Measurements from ENCODE around the gene KRTAP5-4.

Gene KRTAP5-4

DNA sequence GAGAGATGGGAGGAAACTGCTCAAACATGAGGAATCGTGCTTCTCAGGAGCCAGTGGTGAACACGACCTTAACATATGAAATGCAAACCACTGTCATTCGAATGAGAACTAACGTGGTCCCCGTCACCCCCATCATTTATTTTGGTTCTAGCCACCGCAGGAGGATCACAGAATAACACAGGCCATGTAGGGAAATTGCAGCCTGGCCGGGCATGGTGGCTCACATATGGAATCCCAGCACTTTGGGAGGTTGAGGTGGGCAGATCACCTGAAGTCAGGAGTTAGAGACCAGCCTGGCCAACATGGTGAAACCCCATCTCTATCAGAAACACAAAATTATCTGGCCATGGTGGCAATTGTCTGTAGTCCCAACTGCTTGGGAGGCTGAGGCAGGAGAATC, 34.7 kb upstream of the KRTAP5-4 start:
- H3K4me3 ChIP-seq (ENCODE audit: low read length): no peak overlapping the region
- no peak for TF ChIP-seq ZNF274 (IDR thresholded peaks at IDR 0.05; ENCODE audit: low read depth, low read length)

DNA sequence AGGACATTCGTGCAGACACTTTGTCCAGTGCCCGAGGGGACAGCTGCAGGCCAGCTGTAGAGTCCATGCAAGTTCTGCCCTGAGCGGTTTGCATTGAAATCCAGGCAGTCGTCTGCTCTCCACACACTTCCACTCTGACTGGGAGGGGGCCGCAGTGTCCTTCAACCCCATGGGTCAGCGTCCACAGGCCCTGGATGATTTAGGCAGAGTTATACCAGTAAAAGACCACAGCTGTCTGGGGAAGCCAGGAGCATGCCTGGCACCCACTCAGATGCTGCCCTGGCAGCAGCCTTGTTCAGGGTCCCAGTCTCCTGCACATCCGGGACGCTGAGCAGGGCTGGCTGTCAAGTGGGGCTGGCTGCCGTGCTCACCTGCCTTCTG, 34.1 kb upstream of the KRTAP5-4 start:
- no peak overlapping the region for H3K4me3 ChIP-seq (ENCODE audit: low read length)
- no peak for TF ChIP-seq ZNF274 (IDR thresholded peaks at IDR 0.05; ENCODE audit: low read depth, low read length)

DNA sequence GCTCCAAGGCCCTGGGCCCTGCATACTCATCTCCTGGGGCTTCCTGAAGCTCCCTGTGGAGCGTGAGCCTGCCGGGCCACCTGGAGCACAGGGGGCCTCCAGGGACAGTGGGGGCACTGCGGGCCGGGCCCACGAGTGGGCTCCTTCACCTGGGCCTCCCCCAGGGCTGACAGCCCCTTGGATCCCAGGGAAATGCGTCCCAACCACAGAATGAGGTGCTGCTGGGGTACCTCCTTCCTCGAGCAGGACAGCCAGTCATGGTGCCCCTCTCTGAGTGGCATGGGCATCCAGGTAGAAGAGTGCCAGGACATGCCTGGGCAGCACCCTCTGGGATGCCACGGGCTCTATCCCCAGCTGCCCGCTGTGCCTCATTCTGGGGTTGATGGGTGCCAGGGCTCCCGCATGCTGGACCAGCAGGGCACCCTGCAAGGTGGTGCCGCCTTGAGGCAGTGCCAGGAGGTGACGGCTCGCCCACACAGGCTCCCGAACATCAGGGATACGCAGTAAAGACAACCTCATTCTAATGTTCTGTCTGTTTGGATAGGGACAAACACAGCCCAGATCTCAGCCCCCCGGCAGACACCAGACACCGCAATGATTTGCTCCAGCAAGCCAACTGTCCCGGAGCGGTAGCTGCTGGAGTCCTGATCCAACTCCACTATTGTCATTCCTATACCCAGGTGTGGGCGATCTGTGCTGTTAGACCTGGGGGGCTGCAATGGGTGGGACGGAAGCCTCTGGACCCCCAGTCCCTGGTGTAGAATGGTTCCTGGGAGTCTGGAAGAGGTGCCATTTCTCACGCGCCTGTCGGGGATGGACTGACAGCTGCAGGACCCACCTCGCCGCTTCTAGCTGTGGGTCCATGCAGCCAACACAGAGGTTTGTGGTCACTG, 33.5 kb upstream of the KRTAP5-4 start:
- H3K4me3 ChIP-seq (ENCODE audit: low read length): no peak overlapping the region
- no peak for TF ChIP-seq ZNF274 (IDR thresholded peaks at IDR 0.05; ENCODE audit: low read depth, low read length)

DNA sequence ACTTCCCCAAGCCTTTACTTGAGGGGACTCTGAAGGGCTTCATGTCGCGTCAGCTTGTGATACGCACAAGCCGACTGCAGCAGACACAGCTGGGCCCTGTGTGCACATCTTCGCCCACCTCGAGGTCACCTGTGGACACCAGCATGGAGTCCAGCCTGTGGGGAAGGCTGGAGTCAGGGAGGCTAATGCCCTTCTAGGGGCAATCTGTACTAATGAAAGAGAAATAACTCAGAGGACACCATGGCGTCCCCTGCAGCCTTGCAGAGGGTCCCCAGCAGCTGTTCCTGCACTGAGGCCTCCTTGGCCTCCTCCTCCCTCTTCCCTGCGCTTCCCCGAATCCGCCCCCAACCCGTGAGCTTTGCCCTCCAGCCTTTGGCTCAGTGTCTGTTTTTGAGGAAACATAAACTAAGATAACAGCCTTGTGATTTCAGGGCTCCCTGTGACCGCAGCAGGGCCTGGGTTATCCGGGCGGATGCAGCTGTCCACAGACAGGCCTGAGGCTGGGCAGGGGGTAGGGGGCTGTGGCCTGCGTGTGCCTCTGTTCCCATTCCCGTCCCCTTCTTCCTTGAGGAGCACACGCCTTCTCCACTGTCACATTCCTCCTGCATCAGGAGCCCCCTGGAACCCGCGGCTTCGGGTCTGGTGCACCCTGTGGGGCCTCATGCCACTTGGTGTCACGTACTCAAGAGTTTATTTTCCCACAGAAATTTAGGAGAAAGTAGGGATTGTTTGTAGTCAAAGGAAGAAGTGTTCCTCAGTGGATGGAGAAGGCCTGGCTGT, 32.6 kb upstream of the KRTAP5-4 start:
- TF ChIP-seq ZNF274 (IDR thresholded peaks at IDR 0.05; ENCODE audit: low read depth, low read length): no peak
- no peak overlapping the region for H3K4me3 ChIP-seq (ENCODE audit: low read length)

DNA sequence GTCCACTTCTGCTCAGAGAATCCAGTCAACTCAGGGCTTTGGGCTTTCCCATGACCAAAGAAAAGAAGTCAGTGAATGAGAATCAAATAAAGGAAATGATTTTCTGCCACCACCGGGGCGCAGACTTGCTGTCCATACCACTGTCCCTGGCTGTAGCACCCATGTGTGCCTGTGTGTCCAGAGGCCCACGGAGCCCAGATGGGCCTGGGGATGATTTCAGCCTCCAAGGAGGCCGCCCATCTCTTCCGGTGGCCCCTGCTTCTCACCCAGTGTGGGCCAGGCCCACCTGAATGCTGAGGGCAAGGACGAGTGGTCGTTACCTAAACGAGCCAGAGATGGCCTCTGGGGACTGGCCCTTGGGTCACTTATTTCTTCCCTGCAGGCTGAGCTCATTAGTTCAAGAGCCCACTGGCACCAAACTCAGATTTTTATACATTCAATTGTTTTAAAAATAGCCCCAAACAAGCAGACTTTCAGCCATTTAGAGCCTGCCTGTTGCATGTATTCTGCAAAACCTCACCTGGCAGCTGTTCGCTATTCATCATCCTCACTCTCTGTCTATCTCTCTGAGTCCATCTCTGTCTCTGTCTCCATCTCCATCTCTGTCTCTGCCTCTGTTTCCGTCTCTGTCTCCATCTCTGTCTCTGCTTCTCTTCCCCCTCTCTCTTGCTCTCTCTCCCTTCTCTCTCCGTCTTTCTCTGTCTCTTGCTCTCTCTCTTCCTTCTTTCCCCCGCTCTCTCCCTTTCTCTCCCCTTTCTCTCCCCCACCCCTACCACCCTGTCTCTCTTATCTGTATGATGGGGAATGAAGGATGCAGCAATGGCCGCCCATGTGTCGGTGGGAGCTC, 31.8 kb upstream of the KRTAP5-4 start:
- no peak for TF ChIP-seq ZNF274 (IDR thresholded peaks at IDR 0.05; ENCODE audit: low read depth, low read length)
- H3K4me3 ChIP-seq (ENCODE audit: low read length): no peak overlapping the region

DNA sequence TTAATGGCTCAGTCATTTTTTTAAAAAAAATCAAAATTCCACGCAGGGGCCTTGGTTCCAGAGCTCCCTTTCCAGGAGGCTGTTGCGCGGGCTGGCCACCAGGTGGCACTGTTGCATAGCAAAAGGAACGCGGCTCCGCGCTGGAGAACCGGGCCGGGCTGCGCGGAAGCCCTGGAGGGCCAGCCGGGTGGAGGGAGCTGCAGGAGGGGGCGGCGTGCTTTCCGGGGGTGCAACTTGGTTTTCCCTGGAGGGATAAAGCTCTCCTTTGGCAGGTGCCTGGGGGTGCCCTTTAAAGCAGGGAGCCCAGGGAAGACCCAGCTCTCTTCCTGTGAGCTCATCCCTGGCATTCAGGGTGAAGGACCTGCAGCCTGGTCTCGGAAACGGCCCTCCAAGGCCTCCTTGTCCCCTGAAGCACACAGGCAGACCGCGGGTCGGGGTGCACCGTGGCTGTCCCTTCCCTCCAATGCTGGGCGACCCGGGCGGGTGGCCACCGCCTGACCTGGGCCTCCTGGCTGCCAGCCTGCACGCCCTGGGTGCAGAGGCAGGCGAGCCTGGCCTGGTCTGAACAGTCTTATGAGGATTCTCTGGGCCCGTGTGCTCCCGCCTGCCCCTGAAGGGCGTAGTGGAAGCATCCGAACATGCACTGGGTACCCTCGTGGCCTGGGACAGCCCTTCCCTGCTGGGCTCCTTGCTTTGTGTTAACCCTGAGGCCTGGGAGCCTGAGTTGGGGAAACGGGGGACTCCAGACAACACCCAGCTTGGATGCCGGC, 31.0 kb upstream of the KRTAP5-4 start:
- TF ChIP-seq ZNF274 (IDR thresholded peaks at IDR 0.05; ENCODE audit: low read depth, low read length): no peak
- H3K4me3 ChIP-seq (ENCODE audit: low read length): no peak overlapping the region

DNA sequence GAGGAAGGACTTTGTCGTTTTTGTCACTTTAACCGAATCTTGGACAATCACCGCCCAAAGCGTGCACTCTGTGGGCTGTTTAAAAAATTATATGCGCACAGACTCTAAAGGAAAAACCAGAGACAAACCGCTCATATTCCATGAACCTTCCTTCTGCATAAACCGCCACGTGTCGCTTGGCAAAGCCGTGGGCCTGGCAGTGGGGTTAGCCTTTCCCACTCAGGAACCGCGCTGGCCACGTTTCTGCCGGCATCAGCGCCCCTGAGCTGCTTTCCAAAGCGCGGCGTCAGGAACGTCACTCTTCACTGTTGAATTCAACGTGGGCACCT, 30.5 kb upstream of the KRTAP5-4 start:
- no peak for TF ChIP-seq ZNF274 (IDR thresholded peaks at IDR 0.05; ENCODE audit: low read depth, low read length)
- H3K4me3 ChIP-seq (ENCODE audit: low read length): no peak overlapping the region

DNA sequence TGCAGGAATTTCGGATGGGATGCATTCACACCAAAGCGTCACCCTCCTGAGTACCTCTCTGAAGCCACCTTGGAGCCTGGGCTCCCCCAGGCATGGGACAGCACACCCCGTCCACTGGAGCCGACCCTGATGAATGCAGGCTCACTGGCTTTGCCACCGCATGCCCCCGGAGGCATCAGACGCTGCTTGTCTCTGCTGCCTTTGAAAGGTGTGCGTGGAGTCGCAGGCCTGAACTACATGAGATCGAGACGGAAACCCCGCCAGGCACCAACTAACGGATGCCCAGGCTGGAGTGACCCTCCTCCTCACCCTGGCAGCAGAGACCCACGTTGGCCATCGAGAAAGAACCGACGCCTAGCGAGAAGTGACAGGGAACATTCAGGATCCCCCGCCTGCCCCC, 30.1 kb upstream of the KRTAP5-4 start:
- no peak overlapping the region for H3K4me3 ChIP-seq (ENCODE audit: low read length)
- TF ChIP-seq ZNF274 (IDR thresholded peaks at IDR 0.05; ENCODE audit: low read depth, low read length): no peak

DNA sequence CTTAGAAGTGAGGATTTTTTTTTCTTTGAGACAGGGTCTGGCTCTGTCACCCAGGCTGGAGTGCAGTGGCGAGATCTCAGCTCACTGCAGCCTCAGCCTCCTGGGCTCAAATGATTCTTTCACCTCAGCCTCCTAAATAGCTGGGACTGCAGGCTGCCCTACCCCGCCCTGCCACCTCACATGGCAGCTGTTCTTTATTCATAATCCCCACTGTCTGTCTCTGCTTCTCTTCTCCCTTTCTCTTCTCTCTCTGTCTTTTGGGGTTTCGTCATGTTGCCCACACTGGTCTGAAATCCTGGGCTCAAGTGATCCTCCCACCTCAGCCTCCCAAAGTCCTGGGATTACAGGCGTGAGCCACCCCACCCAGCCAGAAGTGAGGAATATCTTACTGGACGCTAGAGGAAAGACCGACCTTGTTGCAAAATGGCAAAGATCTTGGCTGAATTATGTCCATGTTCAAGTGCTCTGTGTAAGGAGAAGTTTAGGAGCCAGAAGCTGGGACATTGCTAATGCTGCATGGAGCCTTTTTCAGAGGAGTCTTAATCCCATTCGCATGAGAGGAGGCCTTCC, 29.6 kb upstream of the KRTAP5-4 start:
- no peak overlapping the region for H3K4me3 ChIP-seq (ENCODE audit: low read length)
- no peak for TF ChIP-seq ZNF274 (IDR thresholded peaks at IDR 0.05; ENCODE audit: low read depth, low read length)

DNA sequence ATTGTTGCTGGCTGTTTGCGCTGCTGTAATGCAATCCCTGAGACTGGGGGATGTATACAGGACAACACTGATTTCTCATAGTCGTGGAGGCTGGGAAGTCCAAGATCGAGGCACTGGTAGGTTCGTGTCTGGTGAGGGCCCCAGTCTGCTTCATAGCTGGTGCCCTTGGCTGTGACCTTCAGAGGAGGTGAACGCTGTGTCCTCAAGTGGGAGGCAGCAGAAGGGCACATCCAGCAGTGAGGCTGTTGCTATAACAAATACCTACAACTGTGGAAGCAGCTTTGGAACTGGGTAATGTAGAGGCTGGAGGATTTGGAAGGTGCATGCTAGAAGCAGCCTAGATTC, 29.0 kb upstream of the KRTAP5-4 start:
- no peak for TF ChIP-seq ZNF274 (IDR thresholded peaks at IDR 0.05; ENCODE audit: low read depth, low read length)

DNA sequence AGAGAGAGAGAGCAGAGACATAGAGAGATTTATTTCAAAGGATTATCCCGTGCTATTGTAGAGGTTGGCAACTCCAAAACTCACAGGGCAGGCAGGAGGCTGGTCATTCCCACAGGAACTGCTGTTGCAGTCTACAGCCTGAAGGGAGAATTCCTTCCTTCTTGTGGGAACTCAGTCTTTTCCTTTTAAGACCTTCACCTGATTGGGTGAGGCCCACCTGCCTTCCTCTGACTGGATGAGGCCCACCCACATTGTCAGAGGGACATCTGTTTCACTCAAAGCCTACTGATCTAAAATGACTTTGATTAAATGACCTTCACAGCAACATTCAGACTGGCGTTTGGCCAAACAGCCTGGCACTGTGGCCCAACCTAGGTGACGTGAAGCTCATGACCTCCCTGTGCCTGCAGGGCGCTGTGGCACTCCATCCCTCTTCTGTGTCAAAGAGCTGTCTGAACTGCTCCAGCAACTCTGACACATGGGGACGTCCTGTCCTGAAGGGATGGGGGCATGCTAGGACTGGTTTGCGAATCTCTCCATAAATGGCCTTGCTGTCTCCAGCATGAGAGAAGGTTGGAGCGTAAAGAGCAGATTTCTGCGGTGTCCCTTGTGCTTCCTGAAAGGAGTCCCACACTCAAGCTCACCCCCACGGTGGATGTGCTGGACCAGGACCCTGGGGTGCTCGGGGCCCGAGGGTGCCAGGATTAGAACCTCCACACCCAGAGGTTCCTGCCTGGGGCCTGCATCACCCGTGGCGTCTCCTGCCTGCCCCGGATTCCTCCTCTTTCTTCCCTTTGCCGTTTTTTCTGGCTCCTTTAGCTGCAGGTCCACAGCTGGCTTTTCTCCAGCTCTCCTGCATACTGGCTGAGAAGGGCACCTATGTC, 28.3 kb upstream of the KRTAP5-4 start:
- TF ChIP-seq ZNF274 (IDR thresholded peaks at IDR 0.05; ENCODE audit: low read depth, low read length): no peak
- no peak overlapping the region for H3K4me3 ChIP-seq (ENCODE audit: low read length)

More for the DNA sequence above, 29.0 kb upstream of the KRTAP5-4 start:
- no peak overlapping the region for H3K4me3 ChIP-seq (ENCODE audit: low read length)

DNA sequence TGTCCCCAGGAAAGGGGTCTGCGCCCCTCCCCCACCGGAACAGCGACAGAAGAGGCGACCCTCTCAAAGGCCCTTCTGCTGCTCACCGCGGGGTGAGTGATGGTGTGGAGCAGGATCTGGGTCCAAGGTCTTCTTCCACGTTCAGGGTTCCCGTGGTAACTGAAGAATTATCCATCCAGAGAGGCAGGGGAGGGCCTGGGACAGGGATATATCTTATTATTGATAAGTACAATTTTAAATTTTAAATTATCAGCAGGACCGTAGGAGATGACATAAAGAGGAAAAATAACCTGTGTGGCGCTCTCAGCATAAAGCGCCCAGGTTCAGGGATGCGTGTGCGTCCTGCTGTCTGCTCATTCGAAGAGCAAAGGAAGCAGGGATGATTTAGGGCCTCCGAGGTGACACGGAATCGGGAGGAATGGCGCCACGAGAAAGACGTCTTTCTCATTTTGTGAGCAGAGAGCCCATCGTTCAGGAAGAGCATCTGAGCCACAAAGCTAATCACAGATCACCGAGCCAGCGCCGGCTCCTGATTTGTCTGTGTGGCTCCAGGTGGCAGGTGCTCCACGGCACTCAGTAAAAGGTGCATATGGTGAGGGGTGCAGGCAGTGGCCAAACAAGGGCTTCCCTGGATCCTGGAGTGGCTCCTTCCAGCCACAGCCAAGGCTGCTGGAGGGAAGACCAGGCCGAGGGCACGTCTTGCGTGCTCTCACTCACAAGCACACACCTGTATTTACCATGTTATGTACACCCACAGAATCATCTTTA, 26.9 kb upstream of the KRTAP5-4 start:
- no peak overlapping the region for H3K4me3 ChIP-seq (ENCODE audit: low read length)
- TF ChIP-seq ZNF274 (IDR thresholded peaks at IDR 0.05; ENCODE audit: low read depth, low read length): no peak

All from GM08714 (cell line).